K562 (cell line): ENCODE results near the gene PIK3CA. TPM values are rescaled to one million over a fixed set of nuclear protein-coding genes. Genes with fewer than 3 reads are reported as not detected.

Experiments
- CHCHD3 ChIP-seq: fragments of 250-450 bp; sonication (Bioruptor Pico); IDR thresholded peaks from 2 replicates; pipeline ENCODE4 v2.1.2; 2022; ENCODE audit warnings: mild to moderate bottlenecking
- CSDE1 ChIP-seq, 2 experiments: fragments of 450-650 bp; IDR thresholded peaks; 2 replicates each; pipeline ENCODE4 v1.6.1; 2016; ENCODE audit warnings: mild to moderate bottlenecking in 1 of 2
- HDAC1 ChIP-seq, 2 experiments: fragments of 450-650 bp; IDR thresholded peaks; 2 replicates each; pipeline ENCODE4 v1.6.1; 2016 to 2017; ENCODE audit warnings: inconsistent platforms in 1 of 2, mild to moderate bottlenecking in 1 of 2, moderate library complexity in 1 of 2
- HNRNPL ChIP-seq: fragments of 200-400 bp; formaldehyde crosslinking; IDR thresholded peaks from 2 replicates; pipeline ENCODE4 v1.6.1; 2017; ENCODE audit warnings: low read depth, mild to moderate bottlenecking, low read length
- LARP7 ChIP-seq: fragments of 450-650 bp; IDR thresholded peaks from 2 replicates; pipeline ENCODE4 v1.6.1; 2016
- MLLT1 ChIP-seq, 2 experiments: fragments of 450-650 bp; IDR thresholded peaks; 2 replicates each; pipeline ENCODE4 v1.6.1; 2016
- NFE2L1 ChIP-seq: fragments of 450-650 bp; IDR thresholded peaks from 2 replicates; pipeline ENCODE4 v1.6.1; 2016; ENCODE audit warnings: missing genetic modification characterization, low read depth, mild to moderate bottlenecking, missing compliant biosample characterization, moderate library complexity, borderline replicate concordance
- RBFOX2 ChIP-seq: fragments of 200-400 bp; formaldehyde crosslinking; IDR thresholded peaks from 2 replicates; pipeline ENCODE4 v1.6.1; 2017; ENCODE audit warnings: low read depth, mild to moderate bottlenecking, low read length, moderate library complexity
- SIN3A ChIP-seq, 2 experiments: fragments of 150-350 bp in 1 of 2; IDR thresholded peaks; 2 replicates each; pipeline ENCODE4 v1.6.1; 2011 to 2016; ENCODE audit warnings: borderline replicate concordance in 2 of 2, low read depth in 2 of 2, low read length in 2 of 2, mild to moderate bottlenecking in 2 of 2, moderate library complexity in 2 of 2; ENCODE audit not compliant: control insufficient read depth in 1 of 2
- SMAD2 ChIP-seq: fragments of 150-350 bp; IDR thresholded peaks from 2 replicates; pipeline ENCODE4 v1.6.1; 2014; ENCODE audit warnings: low read depth, mild to moderate bottlenecking, low read length
- TEAD4 ChIP-seq, 2 experiments: sonication (generic) in 1 of 2; formaldehyde crosslinking in 1 of 2; IDR thresholded peaks; 2 replicates each; pipeline versions ENCODE4 v1.6.1 to v1.8.0; 2012 to 2022; ENCODE audit warnings: borderline replicate concordance in 1 of 2, inconsistent platforms in 1 of 2, low read length in 1 of 2, mild to moderate bottlenecking in 1 of 2, missing genetic modification reagents in 1 of 2
- USF1 ChIP-seq: sonication (generic); formaldehyde crosslinking; IDR thresholded peaks from 2 replicates; pipeline ENCODE4 v1.9.0; 2022; ENCODE audit warnings: mild to moderate bottlenecking, missing genetic modification reagents
- ZFP1 ChIP-seq: fragments of 450-650 bp; formaldehyde crosslinking; IDR thresholded peaks from 2 replicates; pipeline ENCODE4 v1.4.0; 2020; ENCODE audit warnings: mild to moderate bottlenecking, mixed read lengths
- ZFP30 ChIP-seq: fragments of 250-450 bp; sonication (Bioruptor Pico); IDR thresholded peaks from 2 replicates; pipeline ENCODE4 v1.8.0; 2022; ENCODE audit warnings: moderate library complexity, mild to moderate bottlenecking, inconsistent platforms, borderline replicate concordance
- ZSCAN29 ChIP-seq: fragments of 450-650 bp; IDR thresholded peaks from 2 replicates; pipeline ENCODE4 v1.6.1; 2017
- polyA plus RNA-seq, 8 experiments: library from polyadenylated mRNA; depleted of rRNA in 4 of 8; stranded (reverse) in 5 of 8; unstranded in 3 of 8; fragments of >200 nt; fragmentation: Nextera tagmentation in 2 of 8; fragmentation: Illumina TruSeq in 1 of 8; extraction: Ambion mirVana in 2 of 8; extraction: Trizol in 1 of 8; gene quantifications; 2 replicates each; pipeline versions ENCODE4 v1.2.1 to v1.2.3, GENCODE V29; 2011 to 2014; ENCODE audit warnings: inconsistent platforms in 1 of 8, missing spikeins in 1 of 8
- total RNA-seq, 7 experiments: library from RNA; depleted of rRNA in 6 of 7; stranded (reverse); fragments of >200 nt in 6 of 7; fragmentation: Illumina TruSeq in 2 of 7; extraction: Trizol in 2 of 7; gene quantifications; 2 replicates each; pipeline versions ENCODE4 v1.2.1 to v1.2.3, GENCODE V29; 2011 to 2021; ENCODE audit warnings: low replicate concordance in 1 of 7
- TF ChIP-seq, protein P1 (sequence below): fragments of 250-450 bp; sonication (Bioruptor Pico); IDR thresholded peaks from 2 replicates; pipeline ENCODE4 v1.8.0; 2022; ENCODE audit warnings: moderate library complexity, mild to moderate bottlenecking, inconsistent platforms
- TF ChIP-seq, protein P2 (sequence below): sonication (generic); formaldehyde crosslinking; IDR thresholded peaks from 2 replicates; pipeline ENCODE4 v1.8.0; 2022; ENCODE audit warnings: missing genetic modification reagents, mild to moderate bottlenecking, borderline replicate concordance

Gene PIK3CA
- total and polyA plus RNA-seq, 9 of the 15 experiments (the other 6 are each of a cell fraction or from before 2014, with no cell fraction given), result 3.8 to 19.4 (median 10.8) TPM

GRCh38 chr3:179147873-179148615 is at the start of gene PIK3CA (continued):
- peak in 1 of 2 experiments; percentile 95; a peak in 1 of 4 replicates for TF ChIP-seq HDAC1 (IDR thresholded peaks at IDR 0.05)
- TF ChIP-seq ZFP1 (CRISPR knock-in tag), result no peak
- no peak for TF ChIP-seq TEAD4 (IDR thresholded peaks at IDR 0.05; ENCODE audit: low read length)
- TF ChIP-seq TEAD4 (CRISPR knock-in tag; IDR thresholded peaks at IDR 0.05; ENCODE audit: borderline replicate concordance), result no peak
- TF ChIP-seq HNRNPL, result no peak
- TF ChIP-seq SMAD2, result no peak
- TF ChIP-seq USF1 (CRISPR knock-in tag), result no peak
- TF ChIP-seq, protein P1, sequence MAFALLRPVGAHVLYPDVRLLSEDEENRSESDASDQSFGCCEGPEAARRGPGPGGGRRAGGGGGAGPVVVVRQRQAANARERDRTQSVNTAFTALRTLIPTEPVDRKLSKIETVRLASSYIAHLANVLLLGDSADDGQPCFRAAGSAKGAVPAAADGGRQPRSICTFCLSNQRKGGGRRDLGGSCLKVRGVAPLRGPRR (CRISPR knock-in tag), result no peak
- TF ChIP-seq SIN3A (IDR thresholded peaks at IDR 0.05; ENCODE audit: borderline replicate concordance in 2 of 2, control insufficient read depth in 1 of 2, low read depth in 2 of 2, low read length in 2 of 2), result 0 out of 4 replicates have a peak, but pooled peaks of 1 of the 2 experiments have one; percentile 35
- TF ChIP-seq NFE2L1 (tag), result no peak
- no peak for TF ChIP-seq CSDE1 (IDR thresholded peaks at IDR 0.05)
- TF ChIP-seq RBFOX2, result no peak
- no peak for TF ChIP-seq ZFP30 (CRISPR knock-in tag)
- TF ChIP-seq, protein P2, sequence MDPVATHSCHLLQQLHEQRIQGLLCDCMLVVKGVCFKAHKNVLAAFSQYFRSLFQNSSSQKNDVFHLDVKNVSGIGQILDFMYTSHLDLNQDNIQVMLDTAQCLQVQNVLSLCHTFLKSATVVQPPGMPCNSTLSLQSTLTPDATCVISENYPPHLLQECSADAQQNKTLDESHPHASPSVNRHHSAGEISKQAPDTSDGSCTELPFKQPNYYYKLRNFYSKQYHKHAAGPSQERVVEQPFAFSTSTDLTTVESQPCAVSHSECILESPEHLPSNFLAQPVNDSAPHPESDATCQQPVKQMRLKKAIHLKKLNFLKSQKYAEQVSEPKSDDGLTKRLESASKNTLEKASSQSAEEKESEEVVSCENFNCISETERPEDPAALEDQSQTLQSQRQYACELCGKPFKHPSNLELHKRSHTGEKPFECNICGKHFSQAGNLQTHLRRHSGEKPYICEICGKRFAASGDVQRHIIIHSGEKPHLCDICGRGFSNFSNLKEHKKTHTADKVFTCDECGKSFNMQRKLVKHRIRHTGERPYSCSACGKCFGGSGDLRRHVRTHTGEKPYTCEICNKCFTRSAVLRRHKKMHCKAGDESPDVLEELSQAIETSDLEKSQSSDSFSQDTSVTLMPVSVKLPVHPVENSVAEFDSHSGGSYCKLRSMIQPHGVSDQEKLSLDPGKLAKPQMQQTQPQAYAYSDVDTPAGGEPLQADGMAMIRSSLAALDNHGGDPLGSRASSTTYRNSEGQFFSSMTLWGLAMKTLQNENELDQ, result no peak
- no peak for TF ChIP-seq LARP7
- no peak for TF ChIP-seq CHCHD3
- no peak for TF ChIP-seq MLLT1 (IDR thresholded peaks at IDR 0.05)
- no peak for TF ChIP-seq ZSCAN29
